Vagina (tissue), 2 donors: ENCODE measurements around the gene ACADM.

Experiments used
- CTCF ChIP-seq, 3 experiments: fragments of 450-650 bp in 2 of 3; fragments of 200-600 bp in 1 of 3; sonication (generic) in 1 of 3; IDR thresholded peaks; one replicate each; pipeline ENCODE4 v1.5.1; 2017 to 2019; ENCODE audit warnings: antibody characterized with exemption in 3 of 3, mild to moderate bottlenecking in 2 of 3, moderate library complexity in 2 of 3
- POLR2A ChIP-seq, 2 donors: fragments of 450-650 bp; IDR thresholded peaks; one replicate each; pipeline ENCODE4 v1.6.1; 2017; ENCODE audit warnings: antibody characterized with exemption in 2 of 2, mild to moderate bottlenecking in 2 of 2, moderate library complexity in 2 of 2

GRCh38 chr1:75768016-75768415, 43.5 kb downstream of the ACADM start:
- TF ChIP-seq CTCF (IDR thresholded peaks at IDR 0.05) (no peak), POLR2A (IDR thresholded peaks at IDR 0.05) (no peak)
